GM23248 (cell line): ENCODE data around the gene HOMER1.

Experiments
- EZH2 ChIP-seq: fragments of 200-600 bp; sonication (generic); IDR thresholded peaks from 2 replicates; pipeline ENCODE4 v1.6.1; 2018; ENCODE audit warnings: antibody characterized with exemption, mild to moderate bottlenecking; ENCODE audit not compliant: insufficient read depth, poor library complexity, severe bottlenecking
- EZH2phosphoT487 ChIP-seq: fragments of 200-600 bp; sonication (generic); IDR thresholded peaks from 2 replicates; pipeline ENCODE4 v1.6.1; 2018; ENCODE audit warnings: antibody characterized with exemption, moderate library complexity, mild to moderate bottlenecking, low read depth; ENCODE audit not compliant: insufficient read depth

- TF ChIP-seq EZH2 (no peak), EZH2phosphoT487 (no peak)
These were observed 38.8 kb downstream of the HOMER1 start for GRCh38 chr5:79475152-79475466.
